Lower leg skin (tissue), 4 donors: ENCODE measurements around the gene EPHA6. TPM values are rescaled to one million over a fixed set of nuclear protein-coding genes. Genes with fewer than 3 reads are reported as not detected.

Experiments
- DNase-seq, 2 donors: peaks; one replicate each; pipeline ENCODE4 v3.0.0-alpha.2; 2019; ENCODE audit warnings: low spot score in 2 of 2
- H3K4me3 ChIP-seq: fragments of 200-600 bp; sonication (generic); 2 replicates; pipeline ENCODE4 v1.5.1; 2017; ENCODE audit warnings: mild to moderate bottlenecking, low read depth; ENCODE audit not compliant: poor library complexity, severe bottlenecking
- CTCF ChIP-seq, 3 donors: fragments of 450-650 bp; IDR thresholded peaks; one replicate each; pipeline ENCODE4 v1.5.1; 2016; ENCODE audit warnings: antibody characterized with exemption in 3 of 3, mild to moderate bottlenecking in 3 of 3, moderate library complexity in 2 of 3
- POLR2A ChIP-seq, 2 donors: fragments of 450-650 bp; IDR thresholded peaks; one replicate each; pipeline ENCODE4 v1.6.1; 2016 to 2017; ENCODE audit warnings: antibody characterized with exemption in 2 of 2, mild to moderate bottlenecking in 1 of 2, moderate library complexity in 1 of 2
- WGBS, 2 donors: methylation state at CpG; one replicate each; pipeline ENCODE4 v1.1.5; 2018; 5-methylcytosine and 5-hydroxymethylcytosine counted together
- intact Hi-C: fragments of 100-400 bp; cut with DNase I; formaldehyde crosslinking; loops from one replicate; pipeline ENCODE4 v1.15.0; 2023; ENCODE audit warnings: low total_unique reads
- total RNA-seq, 4 donors: library from RNA; depleted of rRNA; stranded (reverse); fragments of >200 nt; gene quantifications; one replicate each; pipeline ENCODE4 v1.1.0, GENCODE V29; 2016

Gene EPHA6
- total RNA-seq, 4 donors from 2014 or later = 0.23 TPM; not detected in 3

- intact Hi-C loops = no loop called here
- DNase-seq = no peak
- no peak for TF ChIP-seq POLR2A (IDR thresholded peaks at IDR 0.05)
- TF ChIP-seq CTCF (IDR thresholded peaks at IDR 0.05) = no peak
- H3K4me3 ChIP-seq = no peak overlapping the region
- WGBS, 2 donors = 90 to 97% methylated on average over 1 of the region's 1 CpG
These were observed 491.8 kb downstream of the EPHA6 start for GRCh38 chr3:97306226-97306625.

- no peak overlapping the region for H3K4me3 ChIP-seq
- no peak for TF ChIP-seq POLR2A (IDR thresholded peaks at IDR 0.05)
- TF ChIP-seq CTCF (IDR thresholded peaks at IDR 0.05) = no peak
- no peak for DNase-seq
- WGBS, 2 donors = 69 to 87% methylated on average over 3 of the region's 3 CpGs
- intact Hi-C loops = no loop called here
These were observed 524.0 kb downstream of the EPHA6 start for GRCh38 chr3:97338375-97338774.

DNA sequence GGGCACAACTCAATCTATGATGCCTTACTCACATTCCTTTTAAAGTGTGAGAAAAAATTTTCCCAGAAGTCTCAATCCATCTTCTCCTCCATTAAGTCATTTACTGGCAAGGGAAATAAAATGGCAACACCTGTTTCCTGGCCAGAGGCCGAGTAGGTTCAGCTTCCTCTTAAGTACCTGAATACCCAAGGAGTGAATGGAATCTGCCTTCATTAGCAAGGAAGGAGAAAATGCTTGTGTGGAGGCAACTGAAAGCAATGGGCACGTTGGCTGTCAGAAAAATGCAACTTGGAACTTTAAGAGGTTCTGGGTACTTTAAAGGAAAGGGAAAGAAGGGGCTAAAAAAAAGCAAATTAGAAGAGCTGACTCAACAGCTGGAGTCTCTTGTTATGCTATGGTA lies 526.5 kb downstream of the EPHA6 start:
- WGBS, 2 donors = 44 to 65% methylated on average over 2 of the region's 2 CpGs
- no peak for TF ChIP-seq POLR2A (IDR thresholded peaks at IDR 0.05)
- intact Hi-C loops = no loop called here
- no peak for DNase-seq
- no peak overlapping the region for H3K4me3 ChIP-seq

GRCh38 chr3:97347780-97348179 lies 533.4 kb downstream of the EPHA6 start:
- no peak for TF ChIP-seq POLR2A (IDR thresholded peaks at IDR 0.05)
- no peak for TF ChIP-seq CTCF (IDR thresholded peaks at IDR 0.05)
- intact Hi-C loops = no loop called here
- 25 to 39% methylated on average over 1 of the region's 1 CpG for WGBS, 2 donors
- DNase-seq = no peak
- no peak overlapping the region for H3K4me3 ChIP-seq

DNA sequence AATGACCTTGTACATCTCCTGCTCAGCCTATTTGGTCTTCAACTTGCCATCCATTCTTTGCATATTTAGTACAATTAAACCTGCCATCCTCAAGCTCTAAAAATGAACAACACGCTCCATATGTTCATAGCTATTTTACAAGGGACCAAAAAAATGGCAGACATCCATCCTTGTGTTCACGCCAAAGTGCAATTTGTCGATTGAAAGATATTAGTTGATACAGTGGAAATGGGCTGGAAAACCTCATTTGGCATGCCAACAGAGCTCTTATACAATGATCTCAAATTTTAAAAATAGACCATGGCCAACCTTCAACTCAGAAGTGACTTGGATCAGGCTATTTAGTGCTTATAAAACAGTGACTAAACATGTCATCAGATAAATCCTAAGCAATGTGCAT lies 536.6 kb downstream of the EPHA6 start:
- WGBS, 2 donors = 57 to 63% methylated on average over 3 of the region's 3 CpGs
- TF ChIP-seq POLR2A (IDR thresholded peaks at IDR 0.05) = no peak
- no peak for TF ChIP-seq CTCF (IDR thresholded peaks at IDR 0.05)
- DNase-seq = no peak
- no peak overlapping the region for H3K4me3 ChIP-seq
- intact Hi-C loops = no loop called here

- TF ChIP-seq CTCF (IDR thresholded peaks at IDR 0.05) = no peak
- H3K4me3 ChIP-seq = no peak overlapping the region
- intact Hi-C loops = no loop called here
- no peak for DNase-seq
- 87 to 91% methylated on average over 2 of the region's 2 CpGs for WGBS, 2 donors
These were observed 538.8 kb downstream of the EPHA6 start for GRCh38 chr3:97353176-97353575.
